HPDE6-E6E7 (cell line): ENCODE measurements around the gene KRT2.
A peak's percentile ranks its signal among the peaks of the same experiment; 100 is the strongest.
"Not testable (repeated sequence)": the region's sequence is repeated elsewhere in the genome, so short reads cannot be mapped to it uniquely, and the experiment has no call there.

Source experiments
- DNase-seq: peaks from one replicate; pipeline ENCODE4 v3.0.0; 2011; ENCODE audit warnings: missing footprints; ENCODE audit errors: extremely low spot score

KRT2 gene

DNA sequence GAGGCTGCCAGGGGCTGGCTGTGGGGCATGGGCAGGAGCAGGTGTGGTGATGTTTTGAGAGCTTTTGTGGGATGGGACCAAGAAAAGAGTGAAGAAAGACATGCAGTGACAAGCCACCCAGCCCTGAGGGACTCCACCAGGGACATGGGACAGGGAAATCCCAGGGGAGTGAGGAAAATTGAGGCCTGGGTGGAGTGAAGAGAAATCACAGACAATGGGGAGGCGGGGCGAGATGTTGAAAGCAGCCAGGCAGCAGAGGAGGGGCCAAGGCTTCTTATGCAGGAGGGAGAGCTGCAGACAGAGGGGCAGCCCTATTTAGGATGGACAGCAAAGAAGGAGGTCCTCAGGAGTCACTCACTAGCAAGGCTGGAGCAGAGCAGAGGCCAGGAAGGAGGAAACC, 32.4 kb upstream of the KRT2 start:
- DNase-seq, result no peak

DNA sequence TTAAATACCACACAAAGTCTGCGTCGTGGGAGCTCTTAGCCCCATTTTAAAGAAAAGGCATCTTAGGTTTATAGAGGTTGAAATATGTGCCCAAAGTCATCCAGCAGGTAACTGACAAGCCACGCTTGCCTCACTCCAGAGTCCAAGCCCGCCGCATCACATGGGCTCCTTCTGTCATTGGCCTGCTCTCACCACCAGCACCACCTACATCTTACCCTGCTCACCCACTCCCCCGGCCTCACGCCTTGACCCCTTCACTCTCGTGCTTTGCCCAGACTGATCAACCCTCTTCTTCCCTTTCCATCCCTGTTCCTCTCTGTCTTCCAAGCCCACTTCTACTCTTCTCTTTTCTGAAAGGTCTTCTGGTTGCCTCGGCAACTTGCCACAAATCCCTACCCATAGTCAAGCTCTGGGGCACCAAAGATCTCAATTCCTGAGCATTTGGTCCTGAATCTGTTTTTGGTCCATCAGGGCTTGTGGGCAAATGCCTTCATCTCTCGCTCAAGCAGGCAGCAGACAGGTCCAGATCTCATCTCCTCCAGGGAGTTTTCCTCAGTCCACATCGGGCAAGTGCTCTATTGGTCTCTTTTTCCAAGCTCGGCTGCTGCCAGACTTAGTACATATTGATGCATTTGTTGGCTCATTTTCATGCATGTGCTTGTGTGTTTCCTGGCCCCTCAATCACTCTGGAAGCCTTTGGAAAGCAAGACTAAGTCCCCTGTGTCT, 31.7 kb upstream of the KRT2 start:
- no peak for DNase-seq

DNA sequence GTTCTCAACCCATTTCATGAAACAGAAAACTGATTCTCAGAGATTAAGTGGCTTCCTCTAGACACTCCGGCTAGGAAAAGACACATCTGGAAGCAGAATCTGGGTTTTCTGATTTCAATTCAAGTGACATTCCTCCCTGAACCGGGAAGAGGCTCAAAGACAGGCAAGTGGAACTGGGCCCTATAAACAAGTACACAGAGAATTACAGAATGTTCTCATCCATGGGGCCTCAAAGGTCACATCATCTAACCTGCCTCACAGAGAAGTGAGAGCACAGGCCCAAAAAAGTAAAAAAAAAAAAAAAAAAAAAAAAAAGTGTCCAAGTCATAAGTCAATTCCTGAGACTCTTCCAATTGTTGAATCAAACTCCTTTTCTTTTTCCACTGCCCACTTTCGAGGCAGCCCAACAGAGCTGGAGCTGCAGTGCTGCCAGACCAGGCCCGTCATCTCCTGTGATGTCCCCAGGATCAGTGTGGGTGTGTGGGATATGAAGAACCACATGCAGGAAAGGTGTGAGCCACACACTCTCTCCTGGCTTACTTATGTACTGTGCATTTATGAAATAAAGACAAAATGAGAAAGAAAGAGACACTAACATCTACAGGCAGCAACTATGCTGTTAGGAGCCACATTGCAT, 31.0 kb upstream of the KRT2 start:
- DNase-seq, result no peak

DNA sequence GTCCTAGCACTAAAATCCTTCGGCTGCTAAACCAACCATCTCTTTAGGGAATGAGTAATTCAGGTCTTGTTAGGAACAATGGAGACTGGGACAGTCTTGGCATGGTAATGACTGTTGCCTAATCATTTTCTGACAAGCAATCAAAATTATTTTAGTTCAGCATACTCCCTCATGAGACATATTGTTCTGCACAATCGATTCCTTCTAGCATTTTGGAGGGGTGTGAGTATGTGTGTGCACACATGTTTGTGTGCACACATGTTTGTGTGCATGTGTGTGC, 30.3 kb upstream of the KRT2 start:
- DNase-seq, result no peak

DNA sequence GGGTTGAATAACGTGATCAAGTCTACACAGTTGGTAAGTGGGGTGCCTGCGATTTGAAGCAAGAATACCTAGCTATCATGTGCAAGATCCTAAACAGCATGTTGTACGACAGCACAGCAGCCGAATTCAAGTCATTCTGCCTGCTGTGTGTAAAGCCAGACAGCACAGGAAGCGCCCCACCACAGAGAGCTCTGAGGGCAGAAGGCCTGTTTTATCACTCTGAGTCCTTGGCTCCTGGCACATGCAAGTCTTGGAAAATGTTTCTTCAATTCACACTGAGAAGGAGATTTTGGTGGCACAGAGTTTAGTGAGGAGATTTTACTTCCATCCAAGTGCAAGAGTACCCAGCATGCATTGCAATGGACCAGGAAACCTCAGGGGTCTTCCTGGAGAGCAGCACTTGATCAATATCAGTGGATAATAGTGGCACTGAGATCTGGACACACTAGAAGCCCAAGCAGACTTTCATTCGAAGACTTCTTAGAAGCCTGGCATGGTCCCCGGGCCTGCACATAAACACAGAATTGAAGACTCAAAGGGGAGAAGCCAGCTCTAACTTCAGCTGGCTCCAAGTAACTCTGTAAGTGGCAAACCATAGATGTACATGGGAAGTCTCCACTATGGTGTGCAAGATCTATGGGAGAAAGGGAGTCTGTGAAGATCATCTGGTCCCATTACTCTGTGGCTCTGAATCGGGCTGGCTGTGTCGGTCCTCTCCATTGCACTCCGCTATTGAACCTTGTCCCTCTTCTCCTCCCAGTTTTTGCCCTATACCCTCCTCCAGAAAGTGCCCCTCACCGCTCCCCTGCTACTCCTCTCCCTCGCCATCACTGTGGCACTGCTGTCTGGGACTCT, 29.7 kb upstream of the KRT2 start:
- DNase-seq, result no peak

DNA sequence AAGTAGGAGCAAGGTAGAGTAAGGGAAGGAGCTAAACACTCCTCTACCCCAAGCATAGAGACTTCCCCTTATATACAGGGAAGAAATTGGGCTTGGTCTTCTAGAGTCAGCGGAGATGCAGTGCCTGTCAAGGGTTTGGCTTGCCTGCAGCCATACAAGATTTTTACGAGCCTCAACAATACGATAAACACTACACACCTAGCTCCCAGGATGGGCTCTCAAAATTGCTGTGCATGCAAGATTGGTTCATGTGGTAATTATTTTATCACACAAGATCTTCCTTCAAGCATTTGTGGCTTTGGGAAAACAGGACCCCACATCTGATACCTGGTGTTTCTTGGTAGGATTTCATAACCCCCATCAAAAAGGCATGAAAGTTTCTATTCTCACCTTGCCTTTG, 28.4 kb upstream of the KRT2 start, which contains the start of gene KRT1:
TSS of gene KRT1 (minus strand) at position 45 of the 400 bp plus-strand sequence. CDS start 59 bp downstream, outside the sequence.
- DNase-seq, result no peak

DNA sequence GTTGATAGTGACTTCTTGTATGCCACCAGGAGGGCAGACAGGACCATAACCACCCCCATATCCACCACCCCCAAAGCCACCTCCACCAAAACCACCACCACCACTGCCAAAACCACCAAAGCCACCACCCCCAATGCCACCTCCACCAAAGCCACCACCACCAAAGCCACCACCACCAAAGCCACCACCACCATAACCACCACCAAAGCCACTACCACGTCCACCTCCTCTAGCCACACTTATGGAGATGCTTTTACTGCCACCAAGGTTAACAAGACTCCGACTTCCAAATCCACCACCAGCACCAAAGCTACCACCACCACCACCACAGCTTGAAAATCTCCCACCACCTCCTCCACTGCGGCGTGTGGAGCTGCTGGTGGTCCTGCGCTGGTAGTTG, 27.9 kb upstream of the KRT2 start:
- no peak for DNase-seq

DNA sequence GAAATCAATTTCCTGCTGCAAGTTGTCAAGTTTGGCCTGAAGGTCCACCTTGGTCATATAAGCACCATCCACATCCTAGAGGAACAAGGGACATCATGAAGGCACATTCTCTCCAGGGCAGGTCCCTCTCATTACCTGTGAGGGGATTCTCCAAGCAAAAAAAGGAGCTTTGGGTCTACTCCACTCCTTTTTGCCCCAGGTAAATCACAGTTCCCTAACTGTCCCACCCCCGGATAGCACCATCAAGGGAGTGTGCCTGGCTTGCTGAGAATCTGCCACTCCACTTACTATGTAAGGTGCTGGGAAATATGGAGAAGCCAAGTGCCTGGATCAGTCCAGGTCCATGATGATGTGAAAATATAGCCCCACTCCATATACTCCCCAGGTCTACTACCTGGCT, 25.7 kb upstream of the KRT2 start:
- no peak for DNase-seq

DNA sequence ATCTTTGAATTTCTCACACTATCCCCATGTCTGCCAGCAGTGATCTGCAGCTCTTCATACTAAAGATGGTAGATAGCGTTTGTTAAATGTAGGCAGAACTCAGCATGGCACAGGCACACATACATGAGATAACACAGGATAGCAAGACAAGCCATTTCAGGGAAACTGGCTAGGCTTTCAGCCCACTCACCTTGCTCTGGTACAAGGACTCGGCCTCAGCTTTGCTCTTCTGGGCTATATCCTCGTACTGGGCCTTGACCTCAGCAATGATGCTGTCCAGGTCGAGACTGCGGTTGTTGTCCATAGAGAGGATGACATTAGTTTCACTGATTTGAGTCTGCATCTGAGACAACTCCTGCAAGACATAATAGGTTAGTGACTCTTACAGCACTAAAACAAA, 25.1 kb upstream of the KRT2 start:
- DNase-seq, result no peak

DNA sequence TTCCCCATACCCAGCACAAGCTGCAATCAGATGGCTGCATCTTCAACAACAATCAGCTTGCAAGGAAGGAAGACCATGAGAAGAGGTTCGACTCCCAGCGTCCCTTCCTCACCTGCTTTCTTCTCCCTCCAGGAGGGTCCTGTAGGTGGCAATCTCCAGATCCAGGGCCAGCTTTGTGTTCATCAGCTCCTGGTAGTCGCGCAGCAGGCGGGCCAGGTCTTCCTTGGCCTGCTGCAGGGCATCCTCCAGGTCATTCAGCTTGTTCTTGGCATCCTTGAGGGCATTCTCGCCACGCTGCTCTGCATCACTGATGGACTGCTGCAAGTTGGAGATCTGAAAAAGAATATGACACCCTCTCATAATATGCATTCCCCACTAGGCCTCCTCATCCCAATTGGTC, 24.2 kb upstream of the KRT2 start:
- DNase-seq, result no peak

DNA sequence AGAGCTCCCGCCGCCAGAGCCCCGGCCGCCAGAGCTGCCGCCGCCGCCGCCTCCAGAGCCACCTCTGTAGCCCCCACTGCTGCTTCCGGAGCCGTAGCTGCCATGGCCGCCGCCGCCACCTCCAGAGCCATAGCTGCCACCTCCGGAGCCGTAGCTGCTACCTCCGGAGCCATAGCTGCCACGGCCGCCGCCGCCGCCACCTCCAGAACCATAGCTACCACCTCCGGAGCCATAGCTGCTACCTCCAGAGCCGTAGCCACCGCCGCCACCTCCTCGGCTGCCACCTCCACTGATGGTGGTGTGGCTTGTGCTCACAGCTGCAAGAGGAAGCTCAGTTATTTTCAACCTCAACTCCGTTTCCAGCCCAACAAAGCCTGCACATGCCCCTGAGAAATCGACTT, 23.3 kb upstream of the KRT2 start:
- no peak for DNase-seq

DNA sequence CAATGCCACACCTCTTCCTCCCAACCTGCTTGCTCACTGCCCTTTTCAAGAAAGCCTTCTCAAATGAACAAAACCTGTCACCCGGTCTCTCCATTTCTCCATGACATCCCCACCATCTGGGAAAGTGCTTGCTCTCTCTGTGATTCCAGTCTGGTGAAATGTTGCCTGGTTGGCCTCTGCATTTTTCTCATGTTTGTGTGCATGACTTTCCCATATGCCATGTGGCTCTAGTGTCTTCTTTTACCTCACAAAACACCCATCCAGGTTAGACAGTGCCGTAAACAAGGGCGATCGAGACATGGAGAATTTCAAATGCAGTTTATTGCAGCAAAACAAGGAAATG, 22.4 kb upstream of the KRT2 start:
- no peak for DNase-seq

DNA sequence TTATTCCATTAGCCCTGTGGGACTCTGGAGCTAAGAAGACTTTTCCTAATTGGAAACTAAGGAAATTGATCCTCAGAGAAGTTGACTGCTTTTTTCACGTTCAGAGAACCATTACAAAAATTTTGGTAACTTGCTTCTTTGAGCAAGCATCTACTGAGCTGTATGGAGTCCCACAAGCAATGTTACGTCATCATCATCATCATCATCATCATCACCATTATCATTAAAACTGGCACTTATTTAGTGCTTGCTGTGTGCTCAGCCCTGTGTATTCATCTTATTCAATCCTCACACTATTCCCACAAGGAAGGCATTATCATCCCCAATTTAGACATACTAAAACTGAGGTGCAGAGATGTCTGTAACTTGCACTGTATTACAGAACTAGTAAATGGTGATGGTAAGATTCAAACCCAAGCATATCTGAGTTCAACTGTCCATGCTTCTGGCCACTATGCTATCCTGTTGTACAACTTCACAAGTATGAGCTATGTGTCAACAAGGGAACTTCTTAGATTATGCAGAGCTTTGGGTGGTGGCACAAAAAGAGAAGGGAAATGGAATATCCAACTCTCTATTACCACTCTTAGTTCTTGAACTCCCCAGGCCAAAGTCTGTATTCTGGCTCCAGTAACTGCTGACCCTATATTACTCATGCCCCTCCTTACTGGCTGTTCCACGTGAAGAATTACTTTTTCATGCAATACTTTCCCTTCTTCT, 21.9 kb upstream of the KRT2 start:
- no peak for DNase-seq

DNA sequence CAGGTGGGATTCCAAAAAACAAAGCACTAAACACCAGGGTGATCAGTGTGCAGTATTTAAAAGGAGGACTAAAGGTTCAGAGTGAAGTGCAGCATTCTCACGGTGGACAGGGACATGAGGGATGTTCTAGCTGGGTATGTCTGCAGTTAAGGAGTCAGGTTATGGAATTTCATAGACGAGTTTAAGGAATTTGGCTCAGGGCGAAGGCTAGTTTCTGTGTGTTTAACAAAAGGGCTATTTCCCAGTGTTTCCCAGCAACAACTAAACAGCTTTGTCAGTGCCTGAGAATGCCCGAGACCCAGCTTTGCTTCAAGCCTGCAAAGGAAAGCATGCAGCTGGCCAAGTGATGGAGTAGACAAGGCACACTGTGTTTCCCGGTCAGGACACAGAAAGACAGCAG, 21.2 kb upstream of the KRT2 start:
- DNase-seq, result no peak

DNA sequence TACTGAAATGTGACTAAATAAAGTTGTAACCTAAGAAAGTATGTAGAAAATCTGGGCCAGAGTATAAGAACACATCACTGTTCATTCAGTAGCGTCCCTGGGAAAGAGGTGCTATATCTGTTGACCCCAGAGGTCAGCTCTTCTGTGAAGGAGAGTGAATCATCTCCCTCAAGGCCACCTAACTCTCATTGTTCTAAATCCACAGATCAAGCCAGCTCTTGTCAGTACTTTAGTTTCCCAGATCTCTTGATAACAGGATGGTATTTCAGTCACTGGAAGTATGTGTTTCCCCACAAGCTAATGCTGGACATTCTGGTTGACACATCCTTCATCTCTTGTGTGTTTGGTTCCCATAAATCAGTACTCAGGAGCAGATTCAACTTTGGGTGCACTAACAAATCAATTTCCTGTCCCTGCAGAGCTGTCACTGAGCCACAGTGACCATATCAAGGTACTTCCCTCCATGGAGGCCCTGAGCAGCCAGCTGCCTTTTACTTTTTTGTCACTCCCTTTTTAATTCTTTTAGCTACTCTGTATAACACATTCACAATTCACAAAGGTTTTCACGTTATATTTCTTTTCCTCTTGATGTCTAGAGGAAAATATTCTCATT, 20.4 kb upstream of the KRT2 start:
- peak; percentile 74 for DNase-seq

DNA sequence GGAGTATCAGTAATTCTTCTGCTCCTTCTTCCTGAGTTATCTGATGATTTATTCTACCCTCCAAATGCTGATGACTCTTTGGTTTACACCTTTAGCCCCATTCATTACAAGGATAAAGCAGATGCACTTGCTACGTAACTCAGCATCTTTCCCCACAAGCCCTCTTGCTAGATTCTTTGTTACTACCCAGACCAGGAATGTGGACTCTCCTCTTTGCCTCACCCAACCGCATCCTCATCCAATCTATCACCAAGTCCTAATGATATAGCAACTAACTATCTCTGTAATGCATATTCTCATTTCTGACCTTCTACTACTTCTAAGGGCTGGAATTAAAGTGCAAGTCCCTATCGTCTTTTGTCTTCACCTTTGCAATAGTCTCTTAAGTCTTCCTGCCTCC, 18.9 kb upstream of the KRT2 start:
- DNase-seq, result peak; percentile 32

DNA sequence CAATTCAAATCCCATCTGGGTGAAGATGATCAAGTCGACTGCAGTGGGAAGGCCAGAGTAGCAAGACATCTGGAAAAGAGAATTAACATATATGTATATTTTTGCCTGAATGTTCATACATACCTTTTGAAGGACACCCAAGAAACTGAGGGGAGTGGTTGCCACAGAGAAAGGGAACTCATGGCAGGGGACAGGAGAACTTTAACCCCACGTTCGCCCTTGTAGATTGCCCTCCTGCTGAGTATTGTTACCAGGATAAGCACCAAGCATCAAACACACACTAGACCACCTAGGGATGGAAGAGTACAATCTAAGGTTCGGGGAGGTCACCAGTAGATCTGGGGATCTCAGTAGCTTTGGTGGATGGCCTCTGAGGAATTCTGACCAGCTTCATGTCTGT, 18.5 kb upstream of the KRT2 start:
- DNase-seq, result no peak

DNA sequence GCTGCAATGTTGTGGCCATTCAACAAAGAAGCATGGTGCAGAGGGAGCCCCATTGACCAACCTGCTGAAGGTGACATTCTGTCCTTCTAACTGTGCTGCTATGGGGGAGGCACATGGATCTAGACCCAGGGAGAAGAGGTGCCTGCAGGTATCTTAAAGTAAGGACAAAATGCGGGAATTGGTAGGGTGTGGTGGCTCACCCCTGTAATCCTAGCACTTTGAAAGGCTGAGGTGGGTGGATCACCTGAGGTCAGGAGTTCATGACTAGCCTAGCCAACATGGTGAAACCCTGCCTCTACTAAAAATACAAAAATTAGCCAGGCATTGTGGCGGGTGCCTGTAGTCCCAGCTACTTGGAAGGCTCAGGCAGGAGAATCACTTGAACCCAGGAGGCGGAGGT, 17.9 kb upstream of the KRT2 start:
- not testable (repeated sequence) for DNase-seq

DNA sequence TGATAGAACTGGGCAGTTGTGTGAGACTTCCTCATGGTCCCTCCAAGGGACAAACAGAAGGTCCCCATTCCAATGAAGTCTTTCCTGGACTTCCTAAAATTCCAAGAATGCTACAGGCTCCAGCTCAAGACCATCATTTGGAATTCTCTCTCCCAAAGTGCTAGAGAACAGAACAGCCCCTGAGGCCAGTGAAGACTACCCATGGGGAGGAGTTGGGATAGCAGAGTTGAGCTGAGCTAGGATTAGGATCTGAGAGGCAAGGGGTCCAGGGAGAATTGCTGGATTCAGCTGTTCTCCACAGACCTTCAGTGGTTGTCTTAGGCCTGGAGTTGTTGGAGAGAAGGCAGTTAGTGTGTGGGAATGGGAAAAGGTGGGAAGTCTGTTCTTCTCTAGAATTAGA, 17.4 kb upstream of the KRT2 start:
- DNase-seq, result no peak

DNA sequence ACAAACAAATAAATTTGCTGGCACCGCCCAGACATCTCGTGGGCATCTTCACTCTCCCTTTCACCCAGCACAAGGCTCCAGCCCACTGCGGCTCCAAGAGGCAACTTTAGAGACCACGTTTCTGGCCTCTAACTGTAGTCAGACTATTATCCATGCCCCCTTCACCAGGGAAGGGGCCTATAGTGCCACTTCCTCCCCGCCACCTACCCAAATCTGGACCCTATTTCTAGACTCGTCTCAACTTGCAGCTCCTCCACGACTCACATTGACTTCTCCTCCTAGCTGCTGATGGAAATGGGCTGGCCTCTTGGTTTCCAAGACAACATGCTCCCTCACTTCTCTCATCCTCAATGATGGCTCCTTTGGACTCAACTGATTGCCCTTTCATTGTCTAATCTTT, 15.9 kb upstream of the KRT2 start:
- DNase-seq, result no peak

DNA sequence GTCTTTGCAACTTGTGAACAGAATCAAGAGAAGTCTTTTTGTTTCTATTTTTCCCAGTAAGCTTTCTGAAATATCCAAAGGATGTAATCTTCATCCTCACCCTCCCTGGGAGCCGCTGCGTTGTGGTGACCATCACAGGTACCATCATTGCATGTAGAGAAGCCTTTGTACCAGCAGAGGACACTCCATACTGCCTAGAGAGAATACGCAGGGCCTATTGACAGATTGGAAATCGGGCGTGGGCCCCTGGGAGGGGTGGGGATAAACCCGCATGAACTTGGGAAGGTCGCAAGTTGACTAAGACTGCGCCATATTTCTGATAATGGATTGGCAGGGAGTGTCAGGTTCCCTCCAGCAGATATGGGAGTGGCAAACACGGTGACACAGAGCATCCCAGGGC, 15.5 kb upstream of the KRT2 start:
- no peak for DNase-seq

DNA sequence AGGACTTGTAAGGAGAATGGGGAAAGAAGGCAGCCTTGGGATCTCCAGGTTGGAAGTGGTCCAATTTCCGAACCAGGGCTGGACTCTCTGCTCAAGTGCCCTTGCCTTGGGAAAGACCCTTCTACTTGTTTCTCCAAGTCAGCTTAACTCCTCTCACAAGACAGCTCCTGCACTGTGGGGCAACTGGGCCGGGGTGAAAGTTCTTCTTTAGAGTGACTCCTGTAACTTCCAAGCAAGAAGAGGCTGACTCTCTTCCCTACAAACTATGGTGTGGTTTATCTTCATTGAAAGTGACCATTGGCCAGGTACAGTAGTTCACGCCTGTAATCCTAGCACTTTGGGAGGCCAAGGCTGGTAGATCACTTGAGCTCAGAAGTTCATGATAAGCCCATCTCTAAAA, 14.5 kb upstream of the KRT2 start:
- DNase-seq, result no peak
